K562 (cell line): Measurements from ENCODE around the gene ARHGAP15. TPM values are rescaled to one million over a fixed set of nuclear protein-coding genes. Genes with fewer than 3 reads are reported as not detected.
A peak's percentile ranks its signal among the peaks of the same experiment; 100 is the strongest.

Experiments
- ATAC-seq: fragments of 200-7000 bp; cut with Tn5 transposase; 3 replicates; pipeline ENCODE4 v1.9.1; 2020; ENCODE audit warnings: moderate library complexity
- BruUV-seq: library from RNA; stranded (reverse); fragments of 400-500 nt; replicated peaks from 2 replicates; lab custom pipeline; 2021; lab: Mats Ljungman, UMichigan
- CTCF ChIA-PET: fragments of 300-600 bp; formaldehyde crosslinking; extraction: SDS; loops from one replicate; lab custom pipeline; 2021; ENCODE audit warnings: low intra/inter-chr PET ratio; lab: Yijun Ruan, JAX
- POLR2A ChIA-PET: fragments of 300-600, 350-650 bp; sonication (Branson Sonifier 250); formaldehyde crosslinking; extraction: SDS; loops from one replicate; lab custom pipeline; 2021; ENCODE audit warnings: antibody characterized with exemption, inconsistent platforms; lab: Yijun Ruan, JAX
- DNase-seq, 4 experiments: peaks; one replicate each; pipeline versions ENCODE4 v3.0.0 to v3.0.0-alpha.2; 2011 to 2018; ENCODE audit warnings: low spot score in 3 of 4, mixed read lengths in 3 of 4; ENCODE audit errors: extremely low read depth in 1 of 4
- FAIRE-seq: peaks from 2 replicates; lab custom pipeline; 2011; peaks lifted over from hg19 to GRCh38; lab: Jason Lieb, UNC
- H2AFZ ChIP-seq: 2 replicates; pipeline ENCODE4 v1.6.0; 2011; ENCODE audit warnings: low read depth, low read length, control low read depth, inconsistent platforms
- H3K27ac ChIP-seq: fragments of 200-600 bp; 3 replicates; pipeline ENCODE4 v1.8.0; 2011; ENCODE audit warnings: low read depth, mild to moderate bottlenecking, control low read depth, inconsistent platforms, low read length, moderate library complexity, mixed read lengths; ENCODE audit errors: extremely low read depth
- H3K27me3 ChIP-seq, 2 experiments: fragments of 300-600 bp in 1 of 2; 2 replicates in 1 of 2; 3 replicates in 1 of 2; pipeline versions ENCODE4 v1.6.0 to v1.8.0; 2011; ENCODE audit warnings: inconsistent platforms in 2 of 2, low read length in 2 of 2, mild to moderate bottlenecking in 1 of 2, mixed read lengths in 1 of 2, moderate library complexity in 1 of 2; ENCODE audit not compliant: control insufficient read depth in 2 of 2, insufficient read depth in 2 of 2
- H3K36me3 ChIP-seq: fragments of 300-600 bp; 3 replicates; pipeline ENCODE4 v1.8.0; 2011; ENCODE audit warnings: mild to moderate bottlenecking, low read length, inconsistent platforms; ENCODE audit not compliant: control insufficient read depth, insufficient read depth
- H3K4me1 ChIP-seq, 2 experiments: fragments of 200-600 bp in 1 of 2; replicated peaks in 1 of 2; 2 replicates in 1 of 2; 3 replicates in 1 of 2; pipeline versions ENCODE4 v1.5.1 to v1.8.0; 2011; ENCODE audit warnings: inconsistent platforms in 2 of 2, low read length in 2 of 2, mild to moderate bottlenecking in 1 of 2, mixed read lengths in 1 of 2, moderate library complexity in 1 of 2; ENCODE audit not compliant: control insufficient read depth in 2 of 2, insufficient read depth in 2 of 2
- H3K4me2 ChIP-seq: 2 replicates; pipeline ENCODE4 v1.6.1; 2011; ENCODE audit warnings: low read length, control low read depth, inconsistent platforms, mixed read lengths; ENCODE audit not compliant: insufficient read depth
- H3K4me3 ChIP-seq: fragments of 200-600 bp; sonication (generic), shearing (Covaris generic); 2 replicates; pipeline ENCODE4 v1.5.1; 2016; ENCODE audit warnings: control low read depth, inconsistent platforms
- H3K79me2 ChIP-seq: fragments of 200-600 bp; 3 replicates; pipeline ENCODE4 v1.8.0; 2011; ENCODE audit warnings: low read length, inconsistent platforms; ENCODE audit not compliant: control insufficient read depth, insufficient read depth
- H3K9ac ChIP-seq, 2 experiments: 2 replicates each; pipeline versions ENCODE4 v1.6.0 to v1.6.1; 2011; ENCODE audit warnings: low read depth in 2 of 2, low read length in 2 of 2, control low read depth in 1 of 2, inconsistent platforms in 1 of 2, mild to moderate bottlenecking in 1 of 2, mixed read lengths in 1 of 2; ENCODE audit not compliant: insufficient read depth in 1 of 2
- H3K9me1 ChIP-seq: one replicate; pipeline ENCODE4 v1.6.0; 2011; ENCODE audit warnings: inconsistent platforms, mild to moderate bottlenecking, low read length, moderate library complexity; ENCODE audit not compliant: control insufficient read depth, insufficient read depth
- H3K9me3 ChIP-seq: replicated peaks from 2 replicates; pipeline ENCODE4 v1.5.1; 2011; ENCODE audit warnings: low read depth, low read length, inconsistent platforms; ENCODE audit not compliant: control insufficient read depth, insufficient read depth
- H4K20me1 ChIP-seq: replicated peaks from 2 replicates; pipeline ENCODE4 v1.6.1; 2011; ENCODE audit warnings: low read length, inconsistent platforms, mixed read lengths; ENCODE audit not compliant: control insufficient read depth, insufficient read depth
- ETS2 ChIP-seq: IDR thresholded peaks from 2 replicates; pipeline ENCODE4 v1.6.1; 2016; ENCODE audit warnings: borderline replicate concordance, missing genetic modification characterization, mild to moderate bottlenecking, moderate library complexity, missing compliant biosample characterization; ENCODE audit not compliant: poor library complexity, severe bottlenecking
- SPI1 ChIP-seq: IDR thresholded peaks from 2 replicates; pipeline ENCODE4 v1.6.1; 2011; ENCODE audit warnings: low read depth, low read length, control low read depth, borderline replicate concordance
- SRSF9 ChIP-seq: fragments of 200-400 bp; formaldehyde crosslinking; IDR thresholded peaks from 2 replicates; pipeline ENCODE4 v1.6.1; 2017; ENCODE audit warnings: low read depth, low read length, borderline replicate concordance
- TRIM24 ChIP-seq, 2 experiments: fragments of 450-650 bp; IDR thresholded peaks; 2 replicates each; pipeline ENCODE4 v1.6.1; 2016
- ZNF280A ChIP-seq: fragments of 450-650 bp; IDR thresholded peaks from 2 replicates; pipeline ENCODE4 v1.6.1; 2018; ENCODE audit warnings: mild to moderate bottlenecking, low read depth; ENCODE audit not compliant: partially characterized antibody
- WGBS: fragments of 100-300 bp; shearing (Covaris generic); methylation state at CpG from one replicate; pipeline ENCODE4 v1.1.6; 2016; ENCODE audit warnings: low coverage, mixed read lengths; ENCODE audit not compliant: insufficient coverage; ENCODE audit errors: missing lambda C conversion rate; 5-methylcytosine and 5-hydroxymethylcytosine counted together
- in situ Hi-C: fragments of 300-500 bp; cut with MboI; formaldehyde crosslinking; loops from 4 replicates; pipeline ENCODE4 v1.15.0; 2018; ENCODE audit warnings: inconsistent platforms, mixed read lengths
- intact Hi-C: fragments of 100-400 bp; cut with micrococcal nuclease; formaldehyde crosslinking; loops from 2 replicates; pipeline ENCODE4 v1.14.2; 2022
- polyA plus RNA-seq, 8 experiments: library from polyadenylated mRNA; depleted of rRNA in 4 of 8; stranded (reverse) in 5 of 8; unstranded in 3 of 8; fragments of >200 nt; fragmentation: Nextera tagmentation in 2 of 8; fragmentation: Illumina TruSeq in 1 of 8; extraction: Ambion mirVana in 2 of 8; extraction: Trizol in 1 of 8; gene quantifications; 2 replicates each; pipeline versions ENCODE4 v1.2.1 to v1.2.3, GENCODE V29; 2011 to 2014; ENCODE audit warnings: inconsistent platforms in 1 of 8, missing spikeins in 1 of 8
- total RNA-seq, 7 experiments: library from RNA; depleted of rRNA in 6 of 7; stranded (reverse); fragments of >200 nt in 6 of 7; fragmentation: Illumina TruSeq in 2 of 7; extraction: Trizol in 2 of 7; gene quantifications; 2 replicates each; pipeline versions ENCODE4 v1.2.1 to v1.2.3, GENCODE V29; 2011 to 2021; ENCODE audit warnings: low replicate concordance in 1 of 7
- TF ChIP-seq, protein P1 (sequence below): IDR thresholded peaks from 2 replicates; pipeline ENCODE4 v1.6.1; 2011; ENCODE audit warnings: borderline replicate concordance, low read depth, mild to moderate bottlenecking, moderate library complexity, low read length; ENCODE audit not compliant: insufficient read depth, poor library complexity, severe bottlenecking

ARHGAP15 gene
- total and polyA plus RNA-seq, 9 of the 15 experiments (the other 6 are each of a cell fraction or from before 2014, with no cell fraction given), result 1.5 to 17.9 (median 7.9) TPM

GRCh38 chr2:143668234-143668633 lies 539.0 kb downstream of the ARHGAP15 start (continued):
- TF ChIP-seq ZNF280A (no peak), SRSF9 (no peak), TRIM24 (IDR thresholded peaks at IDR 0.05) (no peak)

- Histone ChIP-seq H2AFZ (no peak overlapping the region), H3K4me2 (no peak overlapping the region), H3K9me3 (no peaks in the 10 kb centered on the region), H3K79me2 (no peaks in the 10 kb centered on the region), H3K9ac (no peak overlapping the region), H3K27ac (no peak overlapping the region), H3K9me1 (no peaks in the 10 kb centered on the region), H4K20me1 (no peaks in the 10 kb centered on the region), H3K27me3 (no peaks in the 10 kb centered on the region), H3K4me3 (no peak overlapping the region), H3K36me3 (no peaks in the 10 kb centered on the region), H3K4me1 (no peaks in the 10 kb centered on the region)
- intact Hi-C loops, result no loop called here
- in situ Hi-C loops, result no loop called here
- WGBS, result 6% methylated on average over 2 of the region's 2 CpGs
- DNase-seq, result no peak
- ChIA-PET CTCF (no interaction called here), POLR2A (no interaction called here)
- no TSS peak for BruUV-seq
- TF ChIP-seq SPI1, result peak; percentile 31; the same call in 1 of the 2 replicates
- TF ChIP-seq, protein P1, sequence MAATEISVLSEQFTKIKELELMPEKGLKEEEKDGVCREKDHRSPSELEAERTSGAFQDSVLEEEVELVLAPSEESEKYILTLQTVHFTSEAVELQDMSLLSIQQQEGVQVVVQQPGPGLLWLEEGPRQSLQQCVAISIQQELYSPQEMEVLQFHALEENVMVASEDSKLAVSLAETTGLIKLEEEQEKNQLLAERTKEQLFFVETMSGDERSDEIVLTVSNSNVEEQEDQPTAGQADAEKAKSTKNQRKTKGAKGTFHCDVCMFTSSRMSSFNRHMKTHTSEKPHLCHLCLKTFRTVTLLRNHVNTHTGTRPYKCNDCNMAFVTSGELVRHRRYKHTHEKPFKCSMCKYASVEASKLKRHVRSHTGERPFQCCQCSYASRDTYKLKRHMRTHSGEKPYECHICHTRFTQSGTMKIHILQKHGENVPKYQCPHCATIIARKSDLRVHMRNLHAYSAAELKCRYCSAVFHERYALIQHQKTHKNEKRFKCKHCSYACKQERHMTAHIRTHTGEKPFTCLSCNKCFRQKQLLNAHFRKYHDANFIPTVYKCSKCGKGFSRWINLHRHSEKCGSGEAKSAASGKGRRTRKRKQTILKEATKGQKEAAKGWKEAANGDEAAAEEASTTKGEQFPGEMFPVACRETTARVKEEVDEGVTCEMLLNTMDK, result no peak
- no peak for TF ChIP-seq ETS2 (tag)
- FAIRE-seq, result no peak
- no peak for ATAC-seq
These were observed 544.8 kb downstream of the ARHGAP15 start for GRCh38 chr2:143674051-143674450.
